ENCODE measurements around the gene PCARE. TPM values are rescaled to one million over a fixed set of nuclear protein-coding genes. Genes with fewer than 3 reads are reported as not detected.

Gene PCARE
- total RNA-seq, 1 experiment from 2014 or later, result not detected

- no peak for DNase-seq (ENCODE audit: extremely low read depth, low read depth)
These were observed 33.1 kb downstream of the PCARE start for GRCh38 chr2:29041161-29041660.

GRCh38 chr2:29040552-29040951, 33.8 kb downstream of the PCARE start:
- no peak for DNase-seq (ENCODE audit: extremely low read depth, low read depth)

GRCh38 chr2:29039718-29040480, 34.4 kb downstream of the PCARE start:
- no peak for DNase-seq (ENCODE audit: extremely low read depth, low read depth)

DNA sequence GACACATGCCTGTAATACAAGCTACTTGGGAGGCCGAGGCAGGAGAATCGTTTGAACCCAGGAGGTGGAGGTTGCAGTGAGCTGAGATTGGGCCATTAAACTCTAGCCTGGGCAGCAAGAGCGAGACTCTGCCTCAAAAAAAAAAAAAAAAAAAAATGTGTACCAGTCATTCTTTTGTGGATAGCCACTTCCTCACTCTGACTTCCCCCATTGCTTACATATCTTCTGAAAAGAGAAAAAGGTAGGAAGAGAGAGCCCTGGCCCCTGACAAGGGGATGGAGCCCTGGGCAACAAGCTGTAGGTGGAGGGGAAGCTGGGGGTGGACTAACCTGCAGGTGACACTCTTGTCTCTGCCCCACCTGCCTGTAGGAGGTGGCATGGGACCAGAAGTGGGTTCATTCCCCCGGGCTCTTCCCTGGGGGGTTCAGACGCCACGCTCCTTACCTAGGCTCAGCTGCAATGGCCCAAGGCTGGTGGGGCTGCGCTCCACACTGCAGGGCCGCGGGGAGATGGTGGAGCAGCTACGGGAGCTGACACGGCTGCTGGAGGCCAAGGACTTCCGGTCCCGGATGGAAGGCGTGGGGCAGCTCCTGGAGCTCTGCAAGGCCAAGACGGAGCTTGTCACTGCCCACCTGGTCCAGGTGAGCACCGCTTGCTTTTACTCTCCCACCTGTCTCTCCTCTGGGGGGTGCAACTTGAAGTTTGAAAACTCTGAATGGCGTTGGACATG, 39.1 kb downstream of the PCARE start:
- no peak for DNase-seq (ENCODE audit: extremely low read depth, low read depth)

DNA sequence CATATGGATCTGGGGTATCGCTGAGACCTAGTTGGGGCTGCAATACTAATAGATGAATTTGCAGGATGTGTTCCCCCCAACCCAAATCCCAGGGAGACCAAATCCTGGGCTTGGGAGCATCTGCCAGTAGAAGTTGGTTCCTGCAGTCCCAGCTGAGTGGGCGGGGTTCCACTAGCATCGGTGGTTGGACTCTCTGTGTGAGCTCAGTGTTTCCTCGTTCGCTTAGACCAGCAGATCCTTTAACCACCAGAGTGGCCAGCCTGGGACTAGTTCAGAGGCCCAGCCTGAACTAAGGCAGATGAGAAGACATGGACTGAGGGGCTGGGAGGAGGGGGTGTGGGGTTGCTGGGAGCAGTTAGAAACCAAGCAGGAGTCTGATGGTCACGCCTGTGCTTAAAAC, 40.7 kb downstream of the PCARE start:
- no peak for DNase-seq (ENCODE audit: extremely low read depth, low read depth)

DNA sequence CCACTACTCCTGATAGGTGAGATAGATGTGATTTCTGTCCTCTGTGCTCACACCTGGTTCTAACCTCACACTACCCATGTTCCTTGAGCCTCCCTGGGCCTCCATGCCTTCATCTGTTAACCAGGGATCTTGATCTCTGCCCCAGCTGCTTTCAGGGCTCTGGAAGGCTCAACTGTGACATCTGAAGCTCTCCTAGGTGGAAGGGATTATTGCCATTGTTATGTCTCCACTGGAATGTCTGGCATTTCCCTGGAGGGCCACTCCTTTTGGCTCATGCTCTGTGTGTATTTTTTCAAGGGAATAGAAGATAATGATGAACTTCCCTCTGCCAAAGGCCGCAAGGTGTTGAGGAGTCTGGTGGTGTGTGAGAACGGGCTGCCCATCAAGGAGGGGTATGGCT, 41.2 kb downstream of the PCARE start:
- no peak for DNase-seq (ENCODE audit: extremely low read depth, low read depth)

GRCh38 chr2:29032189-29032588, 42.1 kb downstream of the PCARE start:
- DNase-seq (ENCODE audit: extremely low read depth, low read depth), result no peak

DNA sequence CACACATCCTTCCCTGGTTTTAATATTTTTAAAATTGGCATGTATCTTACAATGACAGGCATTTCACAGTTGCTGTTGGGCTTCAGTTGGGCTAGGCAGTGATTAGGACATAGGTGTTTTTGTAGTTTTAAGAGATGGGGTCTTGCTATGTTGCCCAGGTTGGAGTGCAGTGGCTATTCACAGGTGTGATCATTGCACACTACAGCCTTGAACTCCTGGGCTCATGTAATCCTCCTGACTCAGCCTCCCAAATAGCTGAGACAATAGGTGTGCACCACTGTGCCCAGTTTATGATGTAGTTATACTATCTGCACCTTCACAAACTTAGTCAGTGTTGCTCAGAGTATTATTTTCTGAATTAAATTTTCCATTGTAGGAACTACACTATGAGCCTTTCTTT, 43.3 kb downstream of the PCARE start:
- DNase-seq (ENCODE audit: extremely low read depth, low read depth), result no peak

- DNase-seq (ENCODE audit: extremely low read depth, low read depth), result no peak
These were observed 48.6 kb downstream of the PCARE start for GRCh38 chr2:29025711-29026110.

GRCh38 chr2:29024882-29025430, 49.4 kb downstream of the PCARE start:
- no peak for DNase-seq (ENCODE audit: extremely low read depth, low read depth)

DNA sequence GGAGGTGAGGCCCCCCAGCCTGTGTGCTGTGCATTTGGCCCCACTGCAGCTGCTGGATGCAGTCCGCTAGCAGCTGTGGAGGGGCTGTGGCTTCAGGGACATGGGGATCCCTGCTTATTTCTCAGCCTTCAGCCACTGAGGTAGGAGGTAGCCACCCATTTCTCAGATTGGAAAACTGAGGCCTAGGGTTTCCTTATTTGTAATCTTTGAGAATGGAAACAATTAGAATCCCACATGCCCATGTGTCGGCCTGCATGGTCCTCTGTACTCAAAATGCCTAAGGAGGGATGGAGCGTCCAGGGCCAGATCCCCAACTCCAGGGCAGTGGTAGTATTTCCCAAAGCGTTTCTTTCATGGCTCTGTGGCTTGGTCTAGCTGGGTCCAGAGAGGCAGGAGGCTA, 51.1 kb downstream of the PCARE start:
- DNase-seq (ENCODE audit: extremely low read depth, low read depth), result no peak

DNA sequence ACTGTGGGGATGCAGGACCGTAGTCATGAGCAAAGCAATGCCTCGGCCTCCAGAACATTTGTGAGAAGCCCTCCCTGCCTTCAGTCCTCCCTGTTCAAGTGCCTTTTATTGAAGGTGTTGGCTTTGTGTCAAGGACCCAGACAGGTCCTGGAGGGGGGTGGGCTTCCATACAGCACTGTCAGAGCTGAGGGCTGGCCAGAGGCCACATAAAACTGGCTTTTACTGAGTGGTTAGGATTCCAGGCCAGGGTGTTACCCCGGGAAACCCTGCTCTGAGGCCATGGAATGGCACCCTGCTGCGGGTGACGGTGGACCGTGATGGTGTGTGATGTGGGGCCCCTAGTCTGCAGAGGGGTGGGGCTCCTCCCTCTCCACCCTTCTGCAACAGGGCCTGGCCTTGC, 51.6 kb downstream of the PCARE start:
- no peak for DNase-seq (ENCODE audit: extremely low read depth, low read depth)

- DNase-seq (ENCODE audit: extremely low read depth, low read depth), result no peak
These were observed 52.4 kb downstream of the PCARE start for GRCh38 chr2:29021886-29022285.

DNA sequence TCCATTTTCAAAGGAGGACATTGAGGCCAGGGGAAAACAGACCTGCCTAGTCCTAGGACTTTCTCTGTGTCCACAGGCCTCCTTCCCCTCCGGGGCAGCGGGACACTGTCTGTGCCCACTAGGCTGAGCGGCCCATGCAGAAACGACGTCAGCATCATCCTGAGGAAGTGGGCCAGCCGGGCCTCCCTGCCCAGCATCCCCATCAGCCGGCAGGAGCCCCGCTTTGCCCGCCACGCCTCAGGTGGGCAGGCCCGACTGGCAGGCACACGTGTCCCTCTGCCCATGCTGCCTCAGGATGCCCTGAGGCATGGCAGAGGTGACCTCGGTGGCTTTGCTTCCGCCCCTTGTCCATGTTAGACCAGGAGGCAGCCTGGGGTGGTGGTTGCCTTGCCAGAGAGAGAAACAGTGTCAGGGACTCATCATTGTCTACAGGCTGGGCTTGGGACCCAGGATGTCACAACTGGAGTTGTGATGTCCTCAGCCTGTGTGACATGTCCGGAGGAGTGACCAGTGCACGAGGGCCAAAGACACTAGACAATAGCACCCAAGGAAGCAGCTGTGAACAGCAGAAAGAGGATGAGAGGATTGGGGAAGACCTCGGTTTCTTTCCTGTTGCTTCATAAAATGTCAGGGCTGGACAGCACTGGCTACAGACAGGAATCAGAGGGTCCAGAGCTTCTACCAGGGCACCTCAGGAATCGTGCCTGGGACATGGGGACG, 56.4 kb downstream of the PCARE start:
- no peak for DNase-seq (ENCODE audit: extremely low read depth, low read depth)

- no peak for DNase-seq (ENCODE audit: extremely low read depth, low read depth)
These were observed 57.8 kb downstream of the PCARE start for GRCh38 chr2:29016504-29016903.

GRCh38 chr2:29015701-29016470, 58.4 kb downstream of the PCARE start:
- DNase-seq (ENCODE audit: extremely low read depth, low read depth), result no peak

- no peak for DNase-seq (ENCODE audit: extremely low read depth, low read depth)
These were observed 59.4 kb downstream of the PCARE start for GRCh38 chr2:29014811-29015421.

DNA sequence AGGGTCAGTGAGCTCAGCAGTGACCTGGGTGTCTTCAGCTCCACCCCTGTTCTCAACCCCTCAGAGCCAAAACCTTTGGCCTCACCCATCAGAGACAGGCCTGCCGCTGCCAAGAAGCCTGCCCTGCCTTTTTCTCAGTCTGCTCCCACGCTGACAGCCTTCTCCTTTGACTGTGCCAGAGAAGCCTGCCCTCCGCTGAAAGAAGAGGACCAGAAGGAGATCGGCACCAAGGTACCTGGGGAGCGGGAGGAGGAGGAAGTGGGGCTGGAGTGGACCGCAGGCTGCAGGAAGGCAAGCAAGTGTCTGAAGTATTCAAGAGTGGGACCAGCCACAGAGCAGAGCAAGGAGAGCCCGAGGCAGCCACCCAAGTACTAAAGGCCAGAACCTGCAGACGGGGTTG, 60.0 kb downstream of the PCARE start:
- no peak for DNase-seq (ENCODE audit: extremely low read depth, low read depth)

DNA sequence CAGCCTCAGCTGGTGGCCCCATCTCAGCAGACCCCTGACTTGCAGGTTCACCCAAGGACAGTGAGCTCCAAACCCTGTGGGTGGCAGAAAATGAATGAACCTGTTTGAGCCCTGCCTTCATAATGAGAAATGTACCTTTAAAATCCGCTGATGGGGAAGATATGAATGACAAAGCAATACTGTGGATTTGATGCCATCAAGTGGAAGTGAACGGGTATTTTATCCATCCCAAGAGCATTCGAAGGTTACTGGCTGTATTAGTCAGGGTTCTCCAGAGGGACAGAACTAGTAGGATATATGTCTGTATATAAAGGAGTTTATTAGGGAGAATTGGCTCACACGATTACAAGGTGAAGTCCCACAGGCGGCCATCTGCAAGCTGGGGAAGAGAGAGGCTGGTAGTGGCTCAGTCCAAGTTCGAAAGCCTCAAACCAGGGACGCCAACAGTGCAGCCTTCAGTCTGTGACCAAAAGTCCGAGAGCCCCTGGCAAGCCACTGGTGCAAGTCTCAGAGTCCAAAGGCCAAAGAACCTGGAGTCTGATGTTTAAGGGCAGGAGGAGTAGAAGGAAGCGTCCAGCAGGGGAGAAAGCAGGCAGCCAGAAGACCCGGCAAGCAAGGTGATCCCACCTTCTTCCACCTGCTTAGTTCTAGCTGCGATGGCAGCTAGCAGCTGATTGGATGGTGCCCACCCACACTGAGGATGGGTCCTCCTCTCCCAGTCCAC, 61.1 kb downstream of the PCARE start:
- DNase-seq (ENCODE audit: extremely low read depth, low read depth), result no peak
